Mesangial cell (primary cell): Measurements from ENCODE around the gene LGR6. TPM values are rescaled to one million over a fixed set of nuclear protein-coding genes. Genes with fewer than 3 reads are reported as not detected.

Experiments
- total RNA-seq: library from RNA; depleted of rRNA; stranded (reverse); fragments of >200 nt; gene quantifications from 2 replicates; pipeline ENCODE4 v1.2.3, GENCODE V29; 2015

Gene LGR6, protein sequence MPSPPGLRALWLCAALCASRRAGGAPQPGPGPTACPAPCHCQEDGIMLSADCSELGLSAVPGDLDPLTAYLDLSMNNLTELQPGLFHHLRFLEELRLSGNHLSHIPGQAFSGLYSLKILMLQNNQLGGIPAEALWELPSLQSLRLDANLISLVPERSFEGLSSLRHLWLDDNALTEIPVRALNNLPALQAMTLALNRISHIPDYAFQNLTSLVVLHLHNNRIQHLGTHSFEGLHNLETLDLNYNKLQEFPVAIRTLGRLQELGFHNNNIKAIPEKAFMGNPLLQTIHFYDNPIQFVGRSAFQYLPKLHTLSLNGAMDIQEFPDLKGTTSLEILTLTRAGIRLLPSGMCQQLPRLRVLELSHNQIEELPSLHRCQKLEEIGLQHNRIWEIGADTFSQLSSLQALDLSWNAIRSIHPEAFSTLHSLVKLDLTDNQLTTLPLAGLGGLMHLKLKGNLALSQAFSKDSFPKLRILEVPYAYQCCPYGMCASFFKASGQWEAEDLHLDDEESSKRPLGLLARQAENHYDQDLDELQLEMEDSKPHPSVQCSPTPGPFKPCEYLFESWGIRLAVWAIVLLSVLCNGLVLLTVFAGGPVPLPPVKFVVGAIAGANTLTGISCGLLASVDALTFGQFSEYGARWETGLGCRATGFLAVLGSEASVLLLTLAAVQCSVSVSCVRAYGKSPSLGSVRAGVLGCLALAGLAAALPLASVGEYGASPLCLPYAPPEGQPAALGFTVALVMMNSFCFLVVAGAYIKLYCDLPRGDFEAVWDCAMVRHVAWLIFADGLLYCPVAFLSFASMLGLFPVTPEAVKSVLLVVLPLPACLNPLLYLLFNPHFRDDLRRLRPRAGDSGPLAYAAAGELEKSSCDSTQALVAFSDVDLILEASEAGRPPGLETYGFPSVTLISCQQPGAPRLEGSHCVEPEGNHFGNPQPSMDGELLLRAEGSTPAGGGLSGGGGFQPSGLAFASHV
- total RNA-seq: 0.25 TPM in 1 of 2 replicates, not detected in the other

GRCh38 chr1:202193614-202194327, at the start of gene LGR6:
Gene LGR6 (plus strand): TSS chr1:202193799. CDS start chr1:202193990, 191 bp downstream.

GRCh38 chr1:202144402-202145067, 49.1 kb upstream of the LGR6 start, which contains the start of gene ARL8A:
Gene ARL8A (minus strand): TSS chr1:202144737. CDS start chr1:202144572, 165 bp downstream.

DNA sequence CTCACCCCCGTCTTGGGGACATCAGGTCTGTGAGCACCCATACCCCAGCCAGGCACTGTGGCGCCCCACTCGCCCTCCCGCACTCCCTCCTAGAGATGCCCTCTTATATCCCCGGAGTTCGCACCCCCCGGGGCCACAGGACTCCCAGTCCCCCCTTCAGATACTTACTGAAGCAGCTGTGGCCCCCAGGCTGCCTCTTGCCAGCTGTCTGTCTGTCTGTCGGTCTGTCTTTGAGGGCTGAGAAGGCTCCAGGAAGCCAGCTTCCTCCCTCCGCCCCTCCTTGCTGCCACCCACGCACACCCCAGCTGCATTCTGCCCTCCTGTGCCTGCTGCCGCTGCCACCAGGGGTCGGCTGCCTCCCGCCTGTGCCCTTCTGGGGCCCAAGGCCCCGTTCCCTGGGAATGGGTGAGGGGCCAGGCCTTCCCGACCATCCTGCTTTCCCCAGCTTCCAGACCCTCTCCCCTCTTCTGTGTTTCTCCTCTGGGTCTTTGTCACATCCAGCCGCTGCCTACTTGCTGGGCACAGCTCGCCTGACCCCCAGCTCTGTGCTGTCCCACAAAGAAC, 33.1 kb upstream of the LGR6 start, which contains the start of gene PTPN7:
Gene PTPN7 (minus strand): TSS at position 226 of the 564 bp plus-strand sequence. CDS start 1,200 bp downstream, outside the sequence.

GRCh38 chr1:202348509-202349205, 155.1 kb downstream of the LGR6 start, which contains the start of gene PPP1R12B:
Gene PPP1R12B (plus strand): TSS chr1:202348699. CDS start chr1:202348852, 153 bp downstream.

Other genes with a start within 250 kb of the LGR6 start
- 0.16 and 4.2 TPM in 2 replicates for gene LMOD1, start 247.3 kb upstream of the LGR6 start, total RNA-seq
- gene TIMM17A, start 238.3 kb upstream of the LGR6 start, total RNA-seq: 25.6 and 46.8 TPM in 2 replicates
- gene RNPEP, start 211.2 kb upstream of the LGR6 start, total RNA-seq: 89.0 and 107 TPM in 2 replicates
- gene ELF3, start 183.2 kb upstream of the LGR6 start, total RNA-seq: 19.7 and 79.7 TPM in 2 replicates
- gene GPR37L1, start 70.9 kb upstream of the LGR6 start, total RNA-seq: under 0.01 TPM in 1 of 2 replicates, not detected in the other
- gene ARL8A, start 49.1 kb upstream of the LGR6 start, total RNA-seq: 37.5 and 55.8 TPM in 2 replicates
- 0.16 TPM in 1 of 2 replicates, not detected in the other for gene PTPN7, start 33.2 kb upstream of the LGR6 start, total RNA-seq
- 7.5 and 130 TPM in 2 replicates for gene UBE2T, start 148.1 kb downstream of the LGR6 start, total RNA-seq
- gene PPP1R12B, start 154.9 kb downstream of the LGR6 start, total RNA-seq: 5.3 and 5.4 TPM in 2 replicates